GM21390 (cell line): ENCODE measurements around the gene INPP5F.
"Not testable (repeated sequence)": the region's sequence is repeated elsewhere in the genome, so short reads cannot be mapped to it uniquely, and the experiment has no call there.

ENCODE experiments used
- ATAC-seq: cut with Tn5 transposase; IDR thresholded peaks from one replicate; pipeline ENCODE4 v1.9.1; 2021; ENCODE audit not compliant: unreplicated experiment

The INPP5F gene

GRCh38 chr10:119859420-119860258 is 133.8 kb downstream of the INPP5F start:
- ATAC-seq, result no peak

GRCh38 chr10:119860866-119861607 is 135.2 kb downstream of the INPP5F start:
- no peak for ATAC-seq

GRCh38 chr10:119862524-119862923 is 136.7 kb downstream of the INPP5F start:
- ATAC-seq, result no peak

GRCh38 chr10:119863951-119864565 is 138.2 kb downstream of the INPP5F start:
- ATAC-seq, result no peak

GRCh38 chr10:119865699-119866240 is 139.9 kb downstream of the INPP5F start:
- no peak for ATAC-seq

- no peak for ATAC-seq
Observed at GRCh38 chr10:119867317-119867716, 141.5 kb downstream of the INPP5F start.

- not testable (repeated sequence) for ATAC-seq
Observed at GRCh38 chr10:119869398-119869797, 143.5 kb downstream of the INPP5F start.

GRCh38 chr10:119871881-119872609 is 146.2 kb downstream of the INPP5F start:
- ATAC-seq, result peak; percentile 38

GRCh38 chr10:119872610-119872859 is 146.7 kb downstream of the INPP5F start, which contains the start of gene MCMBP:
Gene MCMBP, minus strand, starts transcription at chr10:119872843. Its CDS starts 259 bp downstream, at chr10:119872584.
- peak; percentile 18 for ATAC-seq

GRCh38 chr10:119872860-119873681 is 147.2 kb downstream of the INPP5F start:
- ATAC-seq, result peak; percentile 87

- ATAC-seq, result no peak
Observed at GRCh38 chr10:119878524-119878923, 152.7 kb downstream of the INPP5F start.
